Measurements from ENCODE around the gene GGCX. TPM values are rescaled to one million over a fixed set of nuclear protein-coding genes. Genes with fewer than 3 reads are reported as not detected.
"Not testable (repeated sequence)": the region's sequence is repeated elsewhere in the genome, so short reads cannot be mapped to it uniquely, and the experiment has no call there.

Gene GGCX
- polyA plus RNA-seq, 10 donors: 20.0 to 26.3 (median 23.5) TPM

DNA sequence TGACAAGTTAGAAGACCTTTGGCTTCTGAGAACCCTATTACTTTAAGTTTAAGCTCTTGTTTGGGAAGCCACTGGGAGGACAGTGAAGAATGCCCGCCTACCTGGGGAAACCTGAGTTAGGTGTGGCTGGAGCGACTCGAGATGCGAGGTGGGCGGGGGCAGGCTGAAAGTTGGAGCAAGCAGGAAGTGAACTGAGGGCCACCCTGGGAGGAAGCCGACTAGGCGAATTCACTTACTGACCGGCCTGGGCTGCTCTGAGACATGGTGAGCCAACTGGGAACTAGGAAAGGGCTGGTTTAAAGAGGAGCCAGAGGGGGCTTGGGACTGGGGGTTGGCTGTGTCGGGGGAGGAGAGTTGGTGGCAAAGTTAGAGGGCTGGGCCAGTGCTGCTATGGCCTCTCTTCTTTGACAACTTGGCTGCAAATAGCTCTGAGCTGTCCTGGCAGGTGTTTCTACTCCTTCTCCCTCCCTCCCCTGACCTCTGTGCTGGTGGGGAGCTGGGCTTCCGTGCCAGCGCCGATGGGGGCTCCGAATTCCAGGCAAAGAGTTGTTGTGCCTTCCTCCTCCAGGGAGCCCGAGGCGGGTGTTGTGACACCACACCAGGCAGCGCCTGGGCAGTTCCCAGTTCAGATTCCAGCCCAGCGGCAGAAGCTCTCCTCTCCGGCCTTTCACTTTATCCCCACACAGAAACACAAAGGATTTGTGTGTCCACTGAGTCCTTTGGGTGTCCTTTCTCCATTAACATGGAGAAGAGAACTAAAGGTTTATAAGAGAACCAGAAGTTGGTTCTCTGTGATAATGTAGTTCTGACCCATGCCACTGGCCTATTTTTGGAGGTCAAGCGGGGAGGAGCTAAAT lies 16.3 kb upstream of the GGCX start, which contains the start of gene VAMP8:
Gene VAMP8, plus strand, starts transcription at position 201 of the 857 bp plus-strand sequence. Its CDS starts 61 bp downstream, at position 262.
- DNase-seq: peak in 1 of 3 donors; percentile 49

DNA sequence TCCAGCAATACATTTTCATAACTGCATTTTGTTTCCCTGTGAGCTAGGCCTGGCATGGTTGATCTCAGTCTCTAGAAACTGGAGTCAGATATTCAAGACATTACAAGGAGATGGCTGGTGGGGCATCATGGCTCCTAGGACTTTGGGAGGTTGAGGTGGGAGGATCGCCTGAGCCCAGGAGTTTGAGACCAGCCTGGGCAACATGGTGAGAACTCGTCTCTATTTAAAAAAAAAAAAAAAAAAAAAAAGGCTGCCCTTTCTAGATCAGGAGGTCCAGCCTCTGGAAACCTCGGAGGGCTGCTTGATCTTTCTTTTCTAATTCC lies 15.7 kb upstream of the GGCX start:
- DNase-seq: no peak

DNA sequence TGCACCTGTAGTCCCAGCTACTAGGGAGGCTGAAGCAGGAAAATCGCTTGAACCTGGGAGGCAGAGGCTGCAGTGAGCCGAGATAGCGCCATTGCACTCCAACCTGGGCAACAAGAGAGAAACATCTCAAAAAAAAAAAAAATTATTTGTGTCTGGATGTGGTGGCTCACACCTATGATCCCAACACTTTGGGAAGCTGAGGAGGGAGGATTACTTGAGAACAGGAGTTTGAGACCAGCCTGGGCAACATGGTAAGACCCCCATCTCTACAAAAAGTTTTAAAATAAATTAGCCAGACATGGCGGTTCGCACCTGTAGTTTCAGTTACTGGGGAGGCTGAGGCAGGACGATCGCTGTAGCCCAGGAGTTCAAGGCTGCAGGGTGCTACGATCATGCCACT lies 14.4 kb upstream of the GGCX start:
- no peak for DNase-seq

DNA sequence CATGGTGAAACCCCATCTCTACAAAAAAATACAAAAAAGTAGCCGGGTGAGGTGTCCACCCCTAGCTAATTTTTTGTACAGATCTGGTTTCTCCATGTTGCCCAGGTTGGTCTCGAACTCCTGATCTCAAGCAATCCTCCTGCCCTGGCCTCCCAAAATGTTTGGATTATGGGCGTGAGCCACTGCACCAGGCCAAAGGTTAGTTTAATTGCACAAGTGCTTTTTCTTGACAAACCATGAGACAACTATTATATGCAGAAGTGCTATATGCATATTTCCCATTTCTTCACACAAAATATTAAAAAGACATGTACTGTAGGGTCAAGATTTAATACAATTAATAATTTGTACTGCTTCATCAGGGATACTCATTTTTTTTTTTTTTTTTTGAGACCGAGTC lies 5.0 kb upstream of the GGCX start:
- no peak for DNase-seq

DNA sequence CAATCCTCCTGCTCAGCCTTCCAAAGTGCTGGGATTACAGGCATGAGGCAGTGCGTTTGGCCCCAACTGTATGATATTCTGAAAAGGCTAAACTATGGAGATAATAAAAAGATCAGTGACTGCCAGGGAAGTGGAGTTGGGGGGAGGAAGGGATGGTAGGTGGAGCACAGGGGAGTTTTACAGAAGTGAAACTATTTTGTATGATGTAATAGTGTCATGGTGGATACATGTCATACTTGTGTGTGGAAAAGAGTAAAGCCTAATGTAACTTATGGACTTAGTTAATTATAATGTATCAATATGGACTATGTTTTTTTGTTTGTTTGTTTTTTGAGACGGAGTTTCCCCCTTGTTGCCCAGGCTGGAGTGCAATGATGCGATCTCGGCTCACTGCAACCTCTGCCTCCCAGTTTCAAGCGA lies 2.9 kb upstream of the GGCX start:
- no peak for DNase-seq

- DNase-seq: no peak
These were observed 447 bp downstream of the GGCX start for GRCh38 chr2:85560812-85561279.

DNA sequence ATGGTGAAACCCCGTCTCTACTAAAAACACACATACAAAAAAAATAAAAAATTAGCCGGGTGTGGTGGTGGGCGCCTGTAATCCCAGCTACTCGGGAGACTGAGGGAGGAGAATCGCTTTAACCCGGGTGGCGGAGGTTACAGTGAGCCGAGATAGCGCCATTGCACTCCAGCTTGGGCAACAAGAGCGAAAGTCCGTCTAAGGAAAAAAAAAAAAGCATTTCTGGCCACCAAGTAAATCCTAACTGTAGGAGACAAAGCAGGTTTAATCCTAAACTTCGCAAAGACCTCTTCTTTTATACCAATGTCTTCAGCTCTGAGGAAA lies 928 bp downstream of the GGCX start:
- not testable (repeated sequence) for DNase-seq

- DNase-seq: no peak
These were observed 3.1 kb downstream of the GGCX start for GRCh38 chr2:85558160-85558559.

DNA sequence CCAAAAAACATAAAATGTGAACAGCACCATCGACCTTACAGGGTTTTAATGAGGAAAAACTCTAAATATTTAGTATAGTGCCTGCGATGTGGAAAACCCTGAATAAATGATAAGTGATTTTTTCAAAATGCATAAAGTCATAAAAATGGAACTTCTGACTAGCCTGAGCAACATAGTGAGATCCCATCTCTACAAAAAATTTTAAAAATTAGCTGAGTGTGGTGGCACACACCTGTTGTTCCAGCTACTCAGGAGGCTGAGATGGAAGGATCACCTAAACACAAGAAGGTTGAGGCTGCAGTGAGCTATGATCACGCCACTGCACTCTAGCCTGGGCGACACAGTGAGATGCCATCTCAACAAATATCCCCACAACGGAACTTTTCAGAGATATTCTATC lies 4.2 kb downstream of the GGCX start:
- no peak for DNase-seq

DNA sequence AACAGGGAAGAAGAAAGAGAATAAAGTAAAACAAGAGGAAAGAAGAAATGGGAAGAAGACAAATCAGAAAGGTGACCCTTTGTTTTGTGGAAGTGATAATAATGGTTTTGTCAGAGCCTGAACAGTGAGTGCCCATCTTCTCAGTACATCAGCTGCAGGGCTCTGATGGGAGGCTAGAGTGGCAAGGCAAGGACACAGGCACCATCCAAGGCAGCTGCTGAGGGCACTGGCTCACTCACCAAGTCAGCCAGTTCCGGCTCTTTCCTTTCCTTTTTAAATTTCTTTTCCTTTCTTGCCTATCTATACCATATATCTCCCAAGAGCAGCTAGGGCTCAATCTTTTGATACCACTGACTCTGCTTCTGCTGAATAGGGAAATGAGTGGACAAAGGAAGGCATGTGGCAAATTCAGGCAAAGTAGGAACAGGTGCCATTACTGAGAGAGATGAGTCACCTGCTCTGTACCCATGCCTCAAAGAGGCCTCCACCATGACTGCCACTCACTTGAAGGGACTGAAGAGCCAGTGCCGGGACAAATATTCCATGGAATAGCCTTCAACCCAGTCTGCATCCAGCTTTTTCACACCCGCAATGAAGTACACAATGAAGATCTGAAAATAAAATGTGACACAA lies 6.2 kb downstream of the GGCX start:
- no peak for DNase-seq

DNA sequence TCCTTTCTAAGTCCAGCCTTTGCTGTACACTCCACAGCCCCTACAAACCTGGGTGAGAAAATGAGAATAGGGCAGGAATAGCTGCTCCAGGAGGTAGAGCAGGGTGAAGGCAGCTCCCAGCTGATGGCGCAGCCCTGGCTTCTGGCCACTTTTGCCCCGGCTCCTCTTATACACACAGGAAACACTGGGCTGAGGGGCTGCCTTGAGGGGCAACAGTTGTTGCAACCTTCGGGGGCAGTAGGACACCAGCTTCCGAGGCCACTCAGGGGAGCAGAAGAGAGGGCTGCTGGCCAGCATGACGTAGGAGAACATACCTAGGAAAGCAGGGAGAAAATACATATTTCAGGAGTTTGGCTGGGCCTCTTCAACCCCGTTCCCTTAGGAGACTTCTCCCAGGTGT lies 8.1 kb downstream of the GGCX start:
- DNase-seq: no peak

- peak; percentile 69 to 85 (median 83) for DNase-seq
These were observed 9.3 kb downstream of the GGCX start for GRCh38 chr2:85551698-85552678.

DNA sequence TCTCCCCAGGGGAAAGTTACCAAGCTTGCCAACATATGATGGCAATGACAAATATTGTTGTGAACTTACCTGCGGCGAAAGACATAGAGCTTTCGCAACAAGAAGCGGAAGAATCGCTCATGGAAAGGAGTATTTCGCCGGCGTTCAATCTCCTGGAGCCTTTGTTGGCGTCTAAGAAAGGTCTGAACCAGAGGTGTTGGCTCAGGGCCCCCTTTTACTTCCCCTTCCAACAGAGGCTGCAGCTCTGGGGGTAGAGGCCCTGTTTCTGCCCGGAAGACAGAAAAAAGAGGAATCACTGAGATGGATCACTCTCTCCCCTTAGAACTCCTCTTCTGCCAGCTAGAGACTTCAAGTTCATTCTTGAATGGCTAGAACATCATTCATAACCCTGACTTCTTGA lies 10.8 kb downstream of the GGCX start:
- no peak for DNase-seq

DNA sequence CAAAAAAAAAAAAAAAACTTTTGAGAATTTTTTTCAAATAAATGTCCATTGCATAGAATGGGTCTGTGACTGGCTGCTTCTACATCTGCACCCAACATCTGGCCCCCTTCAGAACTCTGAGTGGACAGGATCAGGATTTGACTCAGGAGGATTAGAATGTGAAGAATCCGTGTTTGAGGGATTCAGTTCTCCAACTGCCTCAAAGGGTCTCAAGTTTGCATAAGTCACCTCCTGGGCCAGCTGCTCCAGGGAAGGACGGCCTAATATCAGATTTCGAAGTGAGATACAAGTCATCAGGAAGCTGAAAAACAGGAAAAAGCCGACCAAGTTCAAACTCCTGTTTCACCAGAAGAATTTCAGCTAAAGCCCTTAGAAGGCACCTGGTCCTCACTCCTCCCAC lies 11.5 kb downstream of the GGCX start:
- DNase-seq: peak in 1 of 3 donors; percentile 74

DNA sequence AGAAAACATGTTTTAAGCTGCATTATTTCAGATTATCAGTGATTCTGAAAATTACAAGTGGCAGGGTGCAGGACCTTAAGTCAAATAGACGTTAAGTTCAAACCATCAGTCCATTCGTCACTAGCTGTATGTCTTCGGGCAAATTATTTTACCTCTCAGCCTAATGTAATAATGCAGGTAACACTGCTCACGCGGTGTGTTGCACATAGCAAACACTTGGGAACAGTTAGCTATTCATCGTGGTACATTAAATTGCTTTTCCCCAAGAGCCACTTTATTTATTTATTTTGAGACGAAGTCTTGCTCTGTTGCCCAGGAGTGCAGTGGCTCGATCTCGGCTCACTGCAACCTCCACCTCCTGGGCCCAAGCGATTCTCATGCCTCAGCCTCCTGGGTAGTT lies 12.2 kb downstream of the GGCX start:
- DNase-seq: no peak

DNA sequence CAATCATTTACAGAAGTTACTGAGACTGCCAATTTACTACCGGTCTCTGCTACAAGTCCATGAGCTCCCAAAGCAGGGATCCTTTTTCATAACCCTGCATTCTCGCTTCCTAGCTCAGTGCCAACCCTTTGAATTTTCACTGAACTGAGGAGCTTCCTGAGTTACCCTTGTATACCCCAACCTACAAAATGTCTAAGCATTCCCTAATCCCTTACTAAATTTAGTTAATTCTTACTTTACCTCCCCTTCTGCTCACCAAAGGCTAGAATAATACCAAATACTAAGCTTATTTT lies 12.7 kb downstream of the GGCX start:
- no peak for DNase-seq

DNA sequence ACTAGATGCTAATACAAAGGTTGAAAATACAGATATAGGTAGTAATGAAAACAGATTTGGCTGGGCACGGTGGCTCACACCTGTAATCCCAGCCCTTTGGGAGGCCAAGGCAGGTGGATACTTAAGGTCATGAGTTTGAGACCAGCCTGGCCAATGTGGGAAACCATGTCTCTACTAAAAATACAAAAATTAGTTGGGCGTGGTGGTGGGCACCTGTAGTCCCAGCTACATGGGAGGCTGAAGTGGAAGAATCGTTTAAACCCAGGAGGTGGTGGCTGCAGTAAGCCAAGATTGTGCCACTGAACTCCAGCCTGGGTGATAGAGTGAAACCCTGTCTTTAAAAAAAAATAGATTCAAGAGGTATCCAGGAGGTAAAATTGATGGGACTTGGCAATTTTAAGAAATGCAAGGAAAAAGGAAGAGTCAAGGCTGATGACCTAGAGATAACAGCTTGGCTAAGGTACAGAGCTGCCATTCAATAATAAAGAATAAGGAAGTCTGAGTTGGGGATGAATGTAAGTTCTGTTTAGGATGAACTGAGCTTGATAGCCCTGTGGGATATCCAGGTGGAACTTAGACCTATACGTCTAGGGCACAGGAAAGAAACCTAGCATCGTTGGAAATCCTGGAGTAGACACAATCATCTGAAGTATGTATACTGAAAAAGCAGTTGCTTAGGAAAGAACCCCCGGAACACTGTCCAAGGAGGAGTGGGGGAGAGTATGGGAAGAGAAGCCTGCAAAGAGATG lies 13.3 kb downstream of the GGCX start:
- no peak for DNase-seq

DNA sequence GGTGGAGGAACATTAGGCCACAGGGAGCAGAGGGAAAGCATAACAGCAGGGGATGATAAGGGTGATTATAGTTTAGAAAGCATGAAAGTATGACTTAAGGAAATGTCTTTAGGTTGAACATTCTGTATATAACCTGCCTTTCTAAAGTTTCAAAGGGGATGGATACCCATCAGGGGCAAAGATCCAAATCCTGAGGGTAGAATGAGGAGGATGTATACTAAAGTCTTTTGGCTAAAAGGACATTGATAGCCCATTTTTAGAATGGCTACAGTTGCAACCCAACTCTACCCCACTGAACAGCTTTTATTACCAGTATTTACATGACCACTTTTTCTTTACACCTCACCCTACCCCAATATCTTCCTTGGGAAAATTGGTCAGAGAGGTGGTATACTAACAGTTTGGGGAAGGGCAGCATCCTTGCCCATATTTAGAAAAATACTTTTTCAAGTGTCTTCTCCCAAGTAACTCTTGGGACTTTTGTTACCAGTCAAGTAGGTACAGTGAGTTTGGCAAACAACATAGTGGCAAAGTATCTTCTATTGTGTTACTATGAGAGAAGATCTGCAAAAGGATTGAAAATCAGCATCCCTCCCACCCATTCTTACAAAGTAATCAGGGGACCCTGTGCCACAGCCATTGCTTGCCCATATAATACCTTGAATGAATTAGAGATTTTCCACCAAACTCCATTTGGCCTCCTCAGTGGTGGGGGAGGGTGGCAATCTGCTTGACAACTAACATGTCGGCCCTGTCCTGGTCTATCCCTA lies 14.0 kb downstream of the GGCX start:
- DNase-seq: no peak

GRCh38 chr2:85545780-85546240 lies 15.5 kb downstream of the GGCX start:
- DNase-seq: no peak

GRCh38 chr2:85544915-85545779 lies 16.1 kb downstream of the GGCX start:
- DNase-seq: not testable (repeated sequence)

Measured in muscle of back (tissue), 11 donors.